Kidney (tissue), 14 donors: Measurements from ENCODE around the gene PLXNC1. TPM values are rescaled to one million over a fixed set of nuclear protein-coding genes. Genes with fewer than 3 reads are reported as not detected.

Experiments used
- DNase-seq, 5 donors: peaks; one replicate each; pipeline ENCODE4 v3.0.0-alpha.2; 2013 to 2020
- FAIRE-seq: peaks from 2 replicates; lab custom pipeline; 2012; peaks lifted over from hg19 to GRCh38; lab: Jason Lieb, UNC
- H3K27ac ChIP-seq, 2 donors: one replicate each; pipeline ENCODE4 v1.7.0; 2013; ENCODE audit warnings: low read depth in 2 of 2, low read length in 2 of 2, inconsistent platforms in 1 of 2
- H3K27me3 ChIP-seq: one replicate; pipeline ENCODE4 v1.7.1; 2013; ENCODE audit warnings: low read length, inconsistent platforms; ENCODE audit not compliant: control insufficient read depth, insufficient read depth
- H3K36me3 ChIP-seq, 3 donors: one replicate each; pipeline versions ENCODE4 v1.7.0 to v1.7.1; 2013; ENCODE audit warnings: low read length in 3 of 3, control low read depth in 1 of 3, inconsistent platforms in 1 of 3; ENCODE audit not compliant: insufficient read depth in 3 of 3, control insufficient read depth in 2 of 3
- H3K4me1 ChIP-seq, 3 donors: one replicate each; pipeline versions ENCODE4 v1.7.0 to v1.7.1; 2013; ENCODE audit warnings: low read length in 3 of 3, inconsistent platforms in 1 of 3, low read depth in 1 of 3; ENCODE audit not compliant: control insufficient read depth in 2 of 3, insufficient read depth in 2 of 3
- H3K4me3 ChIP-seq, 3 donors: one replicate each; pipeline versions ENCODE4 v1.7.0 to v1.8.1; 2013; ENCODE audit warnings: low read length in 3 of 3, control low read depth in 1 of 3, inconsistent platforms in 1 of 3
- H3K9ac ChIP-seq, 3 donors: one replicate each; pipeline versions ENCODE4 v1.7.0 to v1.7.1; 2013; ENCODE audit warnings: low read length in 3 of 3, control low read depth in 1 of 3, inconsistent platforms in 1 of 3
- H3K9me3 ChIP-seq, 3 donors: one replicate each; pipeline versions ENCODE4 v1.7.0 to v1.7.1; 2013; ENCODE audit warnings: low read length in 3 of 3, control low read depth in 1 of 3, inconsistent platforms in 1 of 3; ENCODE audit not compliant: control insufficient read depth in 2 of 3, insufficient read depth in 1 of 3
- CTCF ChIP-seq: IDR thresholded peaks from 3 replicates; pipeline ENCODE4 v1.5.1; 2012; ENCODE audit warnings: mild to moderate bottlenecking, moderate library complexity, borderline replicate concordance; ENCODE audit not compliant: insufficient read depth; ENCODE audit errors: extremely low read depth
- intact Hi-C: fragments of 100-400 bp; cut with DNase I; formaldehyde crosslinking; loops from one replicate; pipeline ENCODE4 v1.11.1; 2022
- polyA plus RNA-seq: library from polyadenylated mRNA; stranded (reverse); fragments of 350-450 nt; fragmentation: Illumina TruSeq; extraction: RNeasy Lipid Tissue Mini Kit (QIAGEN cat#74804); gene quantifications from one replicate; pipeline ENCODE4 v1.2.3, GENCODE V29; 2014; ENCODE audit warnings: low read depth, low replicate concordance; ENCODE audit not compliant: insufficient read depth
- total RNA-seq: library from RNA; stranded (reverse); fragmentation: NEBNext Ultra II Directional; extraction: Animal tissue kit (Norgen Biotek cat#: 25700); gene quantifications from one replicate; pipeline ENCODE4 v1.2.1, GENCODE V29; 2021
- donor health status: control.
- donor health status: control.
- donor health status: control.
- donor health status: control.
- donor health status: control.
- donor health status: DM: yes; HTN: yes; CAD: no.
- donor health status: Normal renal cell carcinoma (clear cell type).

The PLXNC1 gene
- total and polyA plus RNA-seq, 2 donors from 2014 or later = 1.8 to 11.6 TPM

DNA sequence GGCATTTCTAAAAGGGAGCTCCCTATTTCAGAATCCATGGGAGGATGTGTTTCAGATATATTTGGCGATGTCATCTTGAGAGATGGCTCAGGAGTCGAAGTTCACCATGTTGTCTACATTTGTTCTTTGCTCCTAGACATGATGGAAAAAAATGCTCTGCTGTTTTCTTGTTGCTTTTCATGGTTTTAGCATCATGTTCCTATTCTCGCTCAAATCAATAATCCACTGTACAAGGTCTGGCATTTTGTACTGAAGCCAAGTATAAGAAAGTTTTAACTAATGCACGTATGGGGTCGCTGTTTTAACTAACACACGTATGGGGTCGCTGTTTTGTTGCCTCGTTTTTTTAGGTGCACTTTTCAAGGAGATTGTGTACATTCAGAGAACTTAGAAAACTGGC, 60.9 kb downstream of the PLXNC1 start:
- Histone ChIP-seq H3K4me3 (no peak overlapping the region), H3K36me3 (no peaks in the 10 kb centered on the region), H3K9me3 (no peaks in the 10 kb centered on the region), H3K9ac (no peak overlapping the region), H3K27ac (no peak overlapping the region), H3K27me3 (no peaks in the 10 kb centered on the region), H3K4me1 (no peaks in the 10 kb centered on the region)
- no peak for TF ChIP-seq CTCF
- FAIRE-seq = no peak
- intact Hi-C loops = no loop called here
- no peak for DNase-seq

- H3K27me3 ChIP-seq = no peaks in the 10 kb centered on the region
- FAIRE-seq (no peak), DNase-seq (no peak)
- no peak overlapping the region for H3K27ac ChIP-seq
- H3K4me3 ChIP-seq = no peak overlapping the region
- H3K4me1 ChIP-seq = no peaks in the 10 kb centered on the region
- TF ChIP-seq CTCF = no peak
- H3K36me3 ChIP-seq = no peaks in the 10 kb centered on the region
- no peak overlapping the region for H3K9ac ChIP-seq
- no peaks in the 10 kb centered on the region for H3K9me3 ChIP-seq
- intact Hi-C loops = no loop called here
Measured at GRCh38 chr12:94211021-94211420, 62.6 kb downstream of the PLXNC1 start.

- intact Hi-C loops = no loop called here
- no peak for TF ChIP-seq CTCF
Measured at GRCh38 chr12:94218233-94218632, 69.9 kb downstream of the PLXNC1 start.

More at GRCh38 chr12:94218233-94218632, 69.9 kb downstream of the PLXNC1 start:
- H3K9ac ChIP-seq = no peak overlapping the region
- FAIRE-seq (no peak), DNase-seq (no peak)
- H3K9me3 ChIP-seq = no peaks in the 10 kb centered on the region
- H3K4me1 ChIP-seq = no peaks in the 10 kb centered on the region
- H3K36me3 ChIP-seq = no peaks in the 10 kb centered on the region
- no peak overlapping the region for H3K27ac ChIP-seq
- no peaks in the 10 kb centered on the region for H3K27me3 ChIP-seq
- no peak overlapping the region for H3K4me3 ChIP-seq
